Hematopoietic multipotent progenitor cell treated with erythropoietin and hydrocortisone succinate and interleukin-3 and kit ligand, for 4 days (in vitro differentiated cells): ENCODE measurements around the gene MANF.

Experiments used
- DNase-seq: peaks from one replicate; pipeline ENCODE4 v3.0.0-alpha.2; 2015

The MANF gene

DNA sequence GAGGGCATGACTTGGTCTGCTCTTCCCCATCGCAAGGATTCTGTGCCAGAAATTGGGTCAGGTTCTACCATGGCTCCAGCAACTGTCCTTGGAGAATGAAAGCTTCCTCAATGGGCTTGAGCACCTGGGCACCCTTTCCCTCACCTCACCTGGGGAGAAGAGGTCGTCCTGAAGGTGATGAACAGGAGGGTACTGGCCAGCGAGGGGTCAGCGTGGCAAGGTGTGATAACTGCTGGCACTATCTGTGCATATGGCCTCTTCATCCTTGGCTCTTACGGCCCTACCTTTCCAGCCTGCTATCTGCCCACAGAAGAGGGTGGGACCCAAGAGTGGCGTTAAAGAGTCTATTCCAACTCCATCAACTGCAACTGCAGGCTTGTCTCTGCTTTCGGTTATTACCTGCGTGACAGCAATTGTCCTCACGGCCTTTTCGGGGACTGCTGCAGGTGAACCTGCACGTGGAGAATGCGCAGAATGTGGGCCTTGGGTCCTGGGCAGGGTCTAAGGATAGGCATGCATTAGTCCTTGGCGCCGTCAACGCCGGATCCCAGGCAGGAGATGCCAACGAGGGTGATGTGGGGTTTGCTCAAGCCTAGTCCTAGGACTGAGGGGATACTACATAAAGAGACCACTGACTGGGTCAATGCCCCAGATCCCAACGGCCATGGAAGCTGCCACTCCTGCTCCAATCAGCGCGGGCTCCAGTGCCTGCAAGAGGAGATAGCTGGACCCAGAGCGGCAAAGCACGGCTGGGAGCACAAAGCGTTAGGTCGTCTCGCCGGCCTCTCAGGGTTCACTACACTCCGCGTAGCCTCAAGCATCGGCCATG, 5.4 kb downstream of the MANF start:
- DNase-seq, result no peak

DNA sequence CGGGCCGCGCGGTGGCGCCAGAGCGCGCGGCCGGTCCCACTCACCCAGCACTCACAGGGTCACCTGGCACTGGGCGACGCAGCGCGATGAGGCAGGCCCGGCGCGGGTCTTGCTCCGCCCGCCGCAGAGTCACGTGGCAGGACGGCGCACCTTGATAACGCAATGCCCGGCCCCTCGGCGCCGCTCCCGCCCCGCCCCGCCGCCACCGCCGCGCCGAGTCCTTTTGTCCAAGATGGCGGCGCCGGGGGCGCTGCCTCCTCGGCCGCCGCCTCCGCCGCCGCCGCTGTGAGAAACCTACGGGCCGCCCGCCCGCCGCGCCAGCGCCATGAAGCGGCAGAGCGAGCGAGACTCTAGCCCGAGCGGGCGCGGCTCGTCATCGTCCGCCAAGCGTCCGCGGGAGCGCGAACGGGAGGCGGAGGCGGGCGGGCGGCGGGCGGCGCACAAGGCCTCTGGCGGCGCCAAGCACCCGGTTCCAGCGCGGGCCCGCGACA, 6.0 kb downstream of the MANF start, which contains the start of gene RBM15B:
Gene RBM15B (plus strand): TSS at position 211 of the 491 bp plus-strand sequence. CDS start 115 bp downstream, at position 326.
- peak; percentile 98 for DNase-seq

DNA sequence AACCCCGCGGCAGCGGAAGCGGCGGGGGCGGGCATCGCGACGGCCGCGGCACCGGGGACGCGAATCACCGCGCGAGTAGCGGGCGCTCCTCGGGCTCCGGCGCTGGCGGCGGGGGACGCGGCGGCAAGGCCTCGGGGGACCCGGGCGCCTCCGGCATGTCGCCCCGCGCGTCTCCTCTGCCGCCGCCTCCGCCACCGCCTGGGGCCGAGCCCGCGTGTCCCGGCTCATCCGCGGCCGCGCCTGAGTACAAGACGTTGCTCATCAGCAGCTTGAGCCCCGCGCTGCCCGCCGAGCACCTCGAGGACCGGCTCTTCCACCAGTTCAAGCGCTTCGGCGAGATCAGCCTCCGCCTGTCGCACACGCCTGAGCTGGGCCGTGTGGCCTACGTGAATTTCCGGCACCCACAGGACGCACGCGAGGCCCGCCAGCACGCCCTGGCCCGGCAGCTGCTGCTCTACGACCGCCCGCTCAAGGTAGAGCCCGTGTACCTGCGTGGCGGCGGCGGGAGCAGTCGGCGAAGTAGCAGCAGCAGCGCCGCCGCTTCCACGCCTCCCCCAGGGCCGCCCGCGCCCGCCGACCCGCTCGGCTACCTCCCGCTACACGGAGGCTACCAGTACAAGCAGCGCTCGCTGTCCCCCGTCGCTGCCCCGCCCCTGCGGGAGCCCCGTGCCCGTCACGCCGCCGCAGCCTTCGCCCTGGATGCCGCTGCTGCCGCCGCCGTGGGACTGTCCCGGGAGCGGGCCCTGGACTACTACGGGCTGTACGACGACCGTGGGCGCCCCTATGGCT, 6.7 kb downstream of the MANF start:
- DNase-seq, result peak; percentile 58

DNA sequence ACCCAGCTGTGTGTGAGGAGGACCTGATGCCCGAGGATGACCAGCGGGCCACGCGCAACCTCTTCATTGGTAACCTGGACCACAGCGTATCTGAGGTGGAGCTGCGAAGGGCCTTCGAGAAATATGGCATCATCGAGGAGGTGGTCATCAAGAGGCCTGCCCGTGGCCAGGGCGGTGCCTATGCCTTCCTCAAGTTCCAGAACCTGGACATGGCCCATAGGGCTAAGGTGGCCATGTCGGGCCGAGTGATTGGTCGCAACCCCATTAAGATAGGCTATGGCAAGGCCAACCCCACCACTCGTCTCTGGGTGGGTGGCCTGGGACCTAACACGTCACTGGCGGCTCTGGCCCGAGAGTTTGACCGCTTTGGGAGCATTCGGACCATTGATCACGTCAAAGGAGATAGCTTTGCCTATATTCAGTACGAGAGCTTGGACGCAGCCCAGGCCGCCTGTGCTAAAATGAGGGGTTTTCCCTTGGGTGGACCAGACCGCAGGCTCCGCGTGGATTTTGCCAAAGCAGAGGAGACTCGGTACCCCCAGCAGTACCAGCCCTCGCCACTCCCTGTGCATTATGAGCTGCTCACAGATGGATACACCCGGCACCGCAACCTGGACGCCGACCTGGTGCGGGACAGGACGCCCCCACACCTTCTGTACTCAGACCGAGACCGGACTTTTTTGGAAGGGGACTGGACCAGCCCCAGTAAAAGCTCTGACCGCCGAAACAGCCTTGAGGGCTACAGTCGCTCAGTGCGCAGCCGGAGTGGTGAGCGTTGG, 7.5 kb downstream of the MANF start:
- DNase-seq, result no peak

DNA sequence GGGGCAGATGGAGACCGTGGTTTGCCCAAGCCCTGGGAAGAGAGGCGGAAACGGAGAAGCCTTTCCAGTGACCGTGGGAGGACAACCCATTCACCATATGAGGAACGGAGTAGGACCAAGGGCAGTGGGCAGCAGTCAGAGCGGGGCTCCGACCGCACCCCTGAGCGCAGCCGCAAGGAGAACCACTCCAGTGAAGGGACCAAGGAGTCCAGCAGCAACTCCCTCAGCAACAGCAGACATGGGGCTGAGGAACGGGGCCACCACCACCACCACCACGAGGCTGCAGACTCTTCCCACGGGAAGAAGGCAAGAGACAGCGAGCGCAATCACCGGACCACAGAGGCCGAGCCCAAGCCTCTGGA, 8.0 kb downstream of the MANF start:
- no peak for DNase-seq

DNA sequence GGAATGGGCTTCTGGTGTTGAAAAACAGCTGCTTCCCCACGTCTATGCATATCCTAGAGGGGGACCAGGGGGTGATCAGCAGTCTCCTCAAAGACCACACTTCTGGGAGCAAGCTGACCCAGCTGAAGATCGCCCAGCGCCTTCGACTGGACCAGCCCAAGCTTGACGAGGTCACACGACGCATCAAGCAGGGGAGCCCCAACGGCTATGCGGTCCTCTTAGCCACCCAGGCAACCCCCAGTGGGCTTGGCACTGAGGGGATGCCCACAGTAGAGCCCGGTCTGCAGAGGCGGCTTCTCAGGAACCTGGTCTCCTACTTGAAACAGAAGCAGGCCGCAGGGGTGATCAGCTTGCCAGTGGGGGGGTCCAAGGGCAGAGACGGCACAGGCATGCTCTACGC, 8.5 kb downstream of the MANF start:
- DNase-seq, result no peak

DNA sequence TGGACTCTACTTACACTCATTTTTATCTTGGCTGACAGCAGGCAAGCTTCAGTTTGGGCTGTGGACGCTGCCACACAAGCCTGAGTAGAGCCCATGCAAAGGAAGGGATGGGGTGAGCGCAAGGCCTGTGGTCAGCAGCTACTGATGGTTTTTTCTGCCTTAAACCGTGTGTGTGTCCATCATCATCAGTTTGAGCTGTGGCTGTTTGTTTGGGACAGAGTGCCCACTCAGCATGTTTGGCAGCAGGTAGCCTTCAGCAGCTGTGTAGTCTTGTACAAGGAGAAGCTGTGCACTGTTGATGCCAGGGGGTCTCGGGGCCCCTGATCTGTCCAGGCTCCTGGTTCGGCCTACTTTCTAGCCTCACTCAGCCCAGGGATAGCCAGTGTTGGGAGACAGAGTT, 9.4 kb downstream of the MANF start:
- DNase-seq, result no peak

DNA sequence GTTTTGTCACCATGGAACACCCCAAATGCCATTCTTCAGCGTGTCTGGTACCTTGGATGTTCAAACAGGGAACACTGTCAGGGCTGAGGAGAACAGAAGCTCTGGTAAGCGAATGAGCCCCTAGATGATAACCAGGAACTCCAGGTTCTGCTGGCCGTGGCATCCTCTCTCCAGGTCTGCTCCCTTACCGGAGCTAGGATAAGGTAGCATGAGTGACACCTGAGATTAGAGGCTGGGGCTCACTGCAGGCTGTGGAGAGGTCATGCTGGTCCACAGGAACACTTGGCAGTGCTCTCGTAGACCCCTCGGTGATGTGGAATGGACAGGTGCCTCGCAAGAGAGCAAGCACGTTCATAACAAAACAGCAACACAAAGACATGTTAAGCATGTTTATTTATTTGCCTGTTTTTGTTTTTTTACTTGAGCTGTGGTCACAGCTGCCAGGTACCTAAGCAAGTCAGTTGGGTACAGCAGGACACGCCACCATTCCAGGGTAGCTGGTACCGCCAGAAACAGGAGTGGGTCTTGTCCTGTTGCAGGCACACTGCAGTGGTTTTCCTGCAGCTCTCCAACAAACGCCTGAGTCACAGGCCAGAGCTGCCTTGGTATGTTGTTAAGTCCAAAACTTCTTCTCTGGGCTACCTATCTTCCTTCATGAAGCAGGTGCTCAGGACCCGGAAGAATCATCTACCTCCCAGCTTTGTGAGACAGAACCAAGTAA, 10.6 kb downstream of the MANF start:
- no peak for DNase-seq

DNA sequence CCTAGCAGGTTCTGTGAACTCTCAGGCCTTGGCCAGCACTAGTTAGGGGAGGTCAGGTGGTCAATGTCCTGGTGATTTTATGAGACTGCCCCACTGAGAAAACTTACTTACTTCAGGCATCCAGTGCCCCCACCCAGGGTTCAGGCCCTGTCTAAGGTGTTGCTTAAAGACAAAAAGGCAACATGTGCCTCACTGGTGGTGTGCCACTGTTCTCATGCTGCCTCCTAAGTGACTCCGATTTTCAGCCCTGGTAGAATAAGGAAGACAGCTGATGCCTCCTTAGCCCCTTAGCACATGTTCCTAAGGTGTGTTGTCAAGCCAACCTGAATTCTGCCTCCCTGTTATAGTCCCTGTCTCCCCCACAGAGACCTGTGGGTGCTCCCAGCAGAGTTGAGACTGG, 11.3 kb downstream of the MANF start:
- DNase-seq, result no peak

DNA sequence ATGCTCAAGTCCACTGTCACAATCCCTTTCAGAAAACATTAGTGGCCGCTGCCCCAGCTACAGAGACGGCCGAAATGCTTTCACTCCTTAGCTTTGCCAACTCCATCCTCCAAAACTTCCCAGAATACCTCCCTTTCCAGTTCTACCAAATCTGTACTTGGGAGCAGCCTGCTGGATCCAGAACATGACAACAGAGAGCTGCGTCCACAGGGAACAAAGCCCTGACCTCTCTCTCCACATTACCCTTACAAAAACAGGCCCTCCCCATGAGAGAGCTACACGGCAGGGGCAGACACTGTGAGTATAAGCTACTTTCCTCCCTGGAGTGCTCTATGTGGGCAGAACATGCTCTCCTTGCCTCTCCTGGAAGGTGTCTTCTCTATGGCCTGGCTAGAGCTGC, 12.3 kb downstream of the MANF start:
- no peak for DNase-seq

DNA sequence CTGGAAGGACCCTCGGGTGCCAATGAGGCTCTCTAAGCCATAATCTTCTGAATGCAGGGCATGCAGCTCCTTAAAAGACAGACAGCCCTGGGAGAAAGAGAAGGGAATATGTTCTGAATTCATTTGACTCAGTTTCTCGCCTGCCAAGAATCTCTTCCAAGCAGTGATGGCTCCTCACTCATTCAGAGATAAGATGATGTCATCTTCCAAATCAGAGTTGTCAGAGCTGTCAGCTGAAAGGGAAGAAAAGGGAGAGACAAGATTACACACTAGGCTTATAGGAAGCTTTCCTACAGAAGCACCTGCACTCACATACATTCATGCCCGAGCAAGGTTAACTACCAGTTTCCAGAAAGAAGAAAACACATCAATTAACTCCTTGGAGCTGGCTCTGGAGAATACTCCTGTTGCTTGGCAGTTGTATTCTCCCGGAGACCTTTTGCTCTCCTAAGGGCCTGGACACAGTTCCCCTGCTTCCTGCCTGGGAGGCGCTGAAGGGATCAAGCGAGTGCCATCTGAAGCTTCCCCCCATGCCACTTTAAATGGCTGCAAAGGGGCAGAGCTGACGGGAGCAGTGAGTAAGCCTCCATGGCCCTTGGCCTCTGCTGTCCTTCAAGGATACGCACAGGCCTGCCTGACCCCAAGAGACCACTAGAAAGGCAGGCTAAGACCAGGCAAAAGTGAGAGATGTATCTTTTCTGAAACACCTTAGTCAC, 13.7 kb downstream of the MANF start:
- DNase-seq, result no peak

DNA sequence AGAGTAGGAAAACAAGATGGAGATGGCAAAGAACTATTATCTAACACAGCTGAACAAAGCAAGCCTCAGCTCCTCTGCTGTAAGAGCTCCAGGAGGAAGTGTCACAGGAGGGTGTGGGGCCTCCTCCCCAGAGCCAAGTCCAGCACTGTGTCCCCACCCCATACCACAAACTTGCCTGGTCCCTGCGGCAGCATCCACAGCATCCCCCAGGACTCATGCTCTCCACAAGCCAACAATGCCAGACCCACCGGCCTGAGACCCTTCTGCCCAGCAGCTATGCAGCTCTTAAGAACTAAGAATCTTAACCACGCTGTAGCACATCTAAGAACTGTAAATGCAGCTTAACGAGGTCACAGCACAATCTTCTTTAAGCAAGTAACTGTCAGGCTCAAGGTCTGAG, 15.1 kb downstream of the MANF start:
- no peak for DNase-seq

DNA sequence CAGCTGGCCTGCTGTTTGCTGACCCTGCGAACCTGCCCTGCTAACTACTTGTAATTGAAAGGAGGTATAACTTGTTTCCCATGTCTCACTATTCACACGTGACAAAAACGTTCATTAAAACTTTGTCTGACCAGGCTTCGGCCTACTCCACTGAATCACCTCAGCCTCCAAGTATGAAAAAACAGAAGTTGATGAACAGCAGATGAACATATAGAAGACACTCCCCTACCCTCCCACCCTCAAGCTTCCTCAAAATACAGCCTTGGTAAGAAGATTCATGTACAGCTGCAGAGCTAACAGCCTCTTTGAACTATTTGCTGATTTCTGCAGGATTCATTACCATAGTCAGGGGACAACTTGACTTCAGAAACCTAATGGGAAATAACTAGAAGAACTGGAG, 16.6 kb downstream of the MANF start:
- peak; percentile 66 for DNase-seq

DNA sequence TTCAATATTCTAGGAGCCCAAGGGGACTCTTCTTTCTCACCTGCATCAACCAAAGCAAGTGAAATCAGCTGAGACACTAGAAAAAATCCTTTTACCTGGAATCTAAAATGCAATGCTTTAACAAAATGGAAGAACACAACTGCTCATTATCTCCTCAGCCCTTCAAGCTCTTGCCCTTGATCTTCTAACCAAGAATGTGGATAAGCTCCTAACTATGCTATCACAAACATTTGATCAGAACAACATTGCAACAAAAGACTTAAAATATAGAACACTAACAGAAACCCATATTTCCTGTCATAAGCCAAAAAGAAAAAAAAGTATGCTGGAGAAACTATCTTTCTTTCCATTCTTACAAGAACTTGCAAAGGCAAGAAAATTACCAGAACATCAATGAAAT, 18.6 kb downstream of the MANF start:
- DNase-seq, result no peak

DNA sequence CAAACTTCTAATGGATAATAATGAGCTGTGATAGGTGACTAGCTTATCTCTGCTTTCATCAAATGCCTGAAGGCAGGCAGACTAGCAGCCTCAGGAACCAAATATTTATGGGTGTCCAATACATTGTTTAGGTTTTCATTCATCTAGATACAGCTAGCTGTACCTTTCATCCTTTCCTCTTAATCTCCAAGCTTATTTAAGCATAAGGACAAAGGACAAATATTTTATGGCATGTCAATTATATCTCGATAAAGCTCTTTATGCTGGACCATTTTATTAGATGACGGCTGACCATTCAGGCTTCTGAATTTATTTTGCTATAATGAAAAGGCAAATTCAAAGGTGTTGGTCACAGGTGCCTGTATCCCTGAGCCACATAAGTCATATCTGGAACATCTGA, 22.9 kb downstream of the MANF start:
- DNase-seq, result no peak

DNA sequence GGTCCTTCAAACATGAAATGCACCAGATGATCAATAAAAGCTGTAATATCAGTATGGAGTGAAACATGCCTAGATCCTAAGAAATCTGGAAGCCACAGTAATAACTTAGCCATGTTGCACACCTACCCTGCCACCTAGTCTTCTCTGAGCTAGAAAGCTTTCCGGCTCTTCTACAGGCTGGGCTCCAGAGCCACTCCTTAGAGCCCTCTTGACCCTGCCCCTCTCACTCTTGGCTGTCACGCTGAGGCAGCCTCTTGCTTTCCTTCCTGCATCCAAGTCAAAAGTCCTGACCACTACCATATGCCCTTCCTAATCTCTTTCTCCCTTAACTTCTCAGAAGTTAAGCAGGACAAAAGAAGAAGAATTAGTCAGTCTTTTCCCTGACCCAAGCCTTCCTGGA, 23.7 kb downstream of the MANF start:
- no peak for DNase-seq

DNA sequence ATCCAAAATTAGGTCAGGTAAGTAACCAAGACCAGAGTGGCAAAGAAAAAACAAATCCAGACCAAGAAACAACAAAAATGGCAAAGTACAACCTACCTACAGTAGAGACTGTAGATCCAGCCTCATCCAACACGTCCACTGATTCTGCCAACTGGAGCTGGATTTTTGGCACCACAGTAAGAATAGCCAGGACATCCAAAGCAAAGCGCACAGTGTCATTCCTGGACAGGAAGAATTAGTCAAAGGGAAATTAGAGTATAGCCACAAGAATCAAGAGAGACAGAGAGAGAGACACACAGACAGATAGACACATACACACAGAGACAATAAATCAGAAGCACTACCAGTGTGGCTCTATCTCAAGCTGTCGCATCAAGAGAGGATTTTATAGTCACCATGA, 37.1 kb downstream of the MANF start:
- DNase-seq, result no peak

DNA sequence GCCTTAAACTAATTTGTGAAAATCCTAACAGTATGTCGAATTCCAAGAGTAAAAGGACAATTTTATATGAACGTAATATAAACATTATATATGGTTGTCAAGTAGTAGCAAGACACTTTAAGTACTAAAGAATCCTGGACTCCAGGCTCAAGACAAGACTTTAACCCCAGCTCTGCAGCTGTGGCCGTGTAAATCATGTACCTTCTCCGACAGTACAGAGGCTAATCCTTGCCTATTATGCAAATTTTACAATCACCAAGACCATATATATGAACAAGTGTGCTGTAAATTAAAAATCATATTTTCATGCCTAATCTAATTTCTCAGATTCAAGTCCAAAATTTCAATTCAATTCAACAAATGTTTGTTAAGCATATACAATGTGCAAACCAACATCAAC, 41.8 kb downstream of the MANF start:
- DNase-seq, result no peak

DNA sequence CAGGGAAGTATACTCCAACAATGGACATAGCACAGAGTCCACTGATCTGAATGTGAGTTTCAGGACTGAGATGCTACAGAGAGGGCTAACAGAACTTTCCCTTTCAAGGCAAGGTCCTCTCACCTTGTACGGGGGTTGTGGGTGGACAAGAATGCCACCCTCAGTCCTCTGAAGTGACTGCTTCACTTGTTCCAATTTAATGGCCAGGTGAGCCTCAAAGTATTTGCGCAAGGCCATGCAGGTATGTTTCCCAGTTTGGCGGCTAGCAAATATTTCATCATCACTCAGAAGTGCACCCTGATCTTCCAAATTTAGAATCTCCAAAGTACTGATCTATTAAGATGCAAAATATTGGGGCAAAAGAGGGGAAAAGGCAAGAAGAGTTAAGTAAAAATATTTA, 44.0 kb downstream of the MANF start:
- no peak for DNase-seq

DNA sequence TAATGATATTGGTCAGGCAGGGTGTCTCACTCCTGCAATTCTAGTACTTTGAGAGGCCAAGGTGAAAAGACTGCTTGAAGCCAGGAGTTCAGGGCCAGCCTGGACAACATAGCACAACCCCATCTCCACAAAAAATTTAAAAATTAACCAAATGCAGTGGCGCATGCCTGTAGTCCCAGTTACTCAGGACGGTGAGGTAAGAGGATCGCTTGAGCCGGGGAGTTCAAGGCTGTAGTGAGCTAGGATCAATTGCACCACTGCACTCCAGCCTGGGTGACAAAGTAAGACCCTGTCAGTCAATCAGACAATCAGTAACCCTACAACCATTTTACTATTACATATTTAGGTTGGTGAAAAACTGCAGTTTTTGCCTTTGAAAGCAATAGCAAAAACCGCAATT, 49.0 kb downstream of the MANF start:
- no peak for DNase-seq

DNA sequence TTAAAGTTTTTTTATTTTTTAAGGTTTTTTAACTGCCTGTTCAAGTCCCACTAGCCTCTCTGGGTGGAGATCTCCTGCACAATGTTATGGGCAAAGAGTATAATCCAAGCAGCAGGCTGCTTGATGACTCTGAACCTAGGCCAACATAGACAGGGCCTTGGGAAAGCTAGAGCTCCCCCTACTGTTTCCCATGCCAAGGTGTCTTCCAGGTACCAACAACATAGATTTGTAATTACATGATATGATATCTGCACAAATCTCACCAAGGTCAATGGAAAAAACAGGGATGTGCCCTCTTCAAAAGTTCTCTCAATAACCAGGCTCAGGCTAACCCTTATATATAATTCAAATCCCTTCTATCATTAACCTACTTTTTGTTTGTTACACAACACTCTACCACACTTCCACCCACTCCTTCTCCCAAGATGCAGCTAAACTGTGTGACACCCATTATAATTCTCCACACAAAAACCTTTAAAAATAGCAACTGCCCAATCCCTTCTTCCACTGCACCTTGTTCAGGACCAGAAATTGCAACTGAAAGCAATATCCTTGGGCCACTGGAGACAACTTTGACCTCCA, 49.7 kb downstream of the MANF start:
- DNase-seq, result peak; percentile 73
